Measurements from ENCODE around the gene PIP5K1B.

PIP5K1B gene

DNA sequence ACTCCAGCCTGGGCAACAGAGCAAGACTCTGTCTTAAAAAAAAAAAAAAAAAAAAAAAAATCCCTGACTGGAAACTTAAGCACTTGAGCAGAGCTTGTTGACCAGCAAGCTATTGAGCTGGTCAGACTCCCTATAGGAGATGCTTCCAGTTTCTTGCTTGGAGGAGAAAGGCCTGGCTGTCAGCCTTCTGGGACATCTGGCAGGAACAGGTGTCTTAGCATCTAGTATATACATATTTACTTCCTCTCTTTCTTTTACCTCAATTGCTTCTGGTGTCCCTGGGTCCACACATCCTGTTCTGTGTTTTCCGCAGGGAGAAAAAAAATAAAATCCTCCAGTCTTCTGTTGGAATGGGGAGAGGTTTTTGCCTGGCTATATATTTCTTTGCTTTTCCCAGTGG lies 248.7 kb downstream of the PIP5K1B start:
- peaks cover 0 to 4% of the 10 kb centered on the region in 2 donors for H3K9me3 ChIP-seq (replicated peaks in 1 of 2; ENCODE audit: control insufficient read depth in 2 of 2, insufficient read depth in 1 of 2, low read depth in 1 of 2, low read length in 2 of 2)
- H4K91ac ChIP-seq (ENCODE audit: low read depth, low read length, poor library complexity): no peak overlapping the region
- no peaks in the 10 kb centered on the region for H3K4me1 ChIP-seq (ENCODE audit: control insufficient read depth in 2 of 2, insufficient read depth in 1 of 2, low read depth in 1 of 2, low read length in 2 of 2)
- H3K27me3 ChIP-seq (ENCODE audit: control insufficient read depth in 3 of 3, insufficient read depth in 3 of 3, low read depth in 1 of 3, low read length in 3 of 3): no peaks in the 10 kb centered on the region
- H2AK5ac ChIP-seq (ENCODE audit: low read depth, low read length): no peak overlapping the region
- H3K9ac ChIP-seq (ENCODE audit: low read depth, low read length, poor library complexity): no peak overlapping the region
- no peak overlapping the region for H2BK15ac ChIP-seq (ENCODE audit: low read length)
- peaks cover 0 to 75% of the 10 kb centered on the region in 2 donors for H3K36me3 ChIP-seq (replicated peaks in 1 of 2; ENCODE audit: control insufficient read depth in 2 of 2, insufficient read depth in 2 of 2, low read length in 2 of 2)
- H3K27ac ChIP-seq (replicated peaks; ENCODE audit: low read length): no peak overlapping the region
- no peak for DNase-seq (ENCODE audit: low spot score)
- H3K79me1 ChIP-seq (ENCODE audit: low read depth, low read length): no peaks in the 10 kb centered on the region
- H2BK5ac ChIP-seq (ENCODE audit: low read length): no peak overlapping the region
- no peak overlapping the region for H3K14ac ChIP-seq (ENCODE audit: low read length)
- H3K18ac ChIP-seq (ENCODE audit: low read length): no peak overlapping the region
- no peak overlapping the region for H2AFZ ChIP-seq (ENCODE audit: low read length)
- no peak overlapping the region for H3K4me3 ChIP-seq (ENCODE audit: low read length in 2 of 2)
- no peak overlapping the region for H4K8ac ChIP-seq (ENCODE audit: low read depth, low read length)
- no peak overlapping the region for H3K23ac ChIP-seq (ENCODE audit: low read depth, low read length, poor library complexity)
- no peak overlapping the region for H3K4me2 ChIP-seq (ENCODE audit: insufficient read depth, low read length, poor library complexity, severe bottlenecking)
- H2BK12ac ChIP-seq (ENCODE audit: low read length): no peak overlapping the region
- WGBS, 2 donors (ENCODE audit: extremely low coverage in 2 of 2, insufficient read length in 2 of 2, insufficient replicate concordance in 1 of 2): no CpG with 5 or more reads among the region's 1 CpG
- H3K4ac ChIP-seq (ENCODE audit: low read length): no peak overlapping the region
- H2BK120ac ChIP-seq (ENCODE audit: low read depth, low read length): no peak overlapping the region

GRCh38 chr9:68955330-68955729 lies 250.3 kb downstream of the PIP5K1B start:
- Histone ChIP-seq H3K27ac (replicated peaks; ENCODE audit: low read length) (no peak overlapping the region), H2BK12ac (ENCODE audit: low read length) (no peak overlapping the region), H2BK5ac (ENCODE audit: low read length) (no peak overlapping the region), H3K9ac (ENCODE audit: low read depth, low read length, poor library complexity) (no peak overlapping the region), H3K18ac (ENCODE audit: low read length) (no peak overlapping the region), H4K8ac (ENCODE audit: low read depth, low read length) (no peak overlapping the region), H3K4me1 (ENCODE audit: control insufficient read depth in 2 of 2, insufficient read depth in 1 of 2, low read depth in 1 of 2, low read length in 2 of 2) (no peaks in the 10 kb centered on the region), H3K9me3 (replicated peaks in 1 of 2; ENCODE audit: control insufficient read depth in 2 of 2, insufficient read depth in 1 of 2, low read depth in 1 of 2, low read length in 2 of 2) (peaks cover 0 to 16% of the 10 kb centered on the region in 2 donors), H4K91ac (ENCODE audit: low read depth, low read length, poor library complexity) (no peak overlapping the region), H3K4me3 (ENCODE audit: low read length in 2 of 2) (no peak overlapping the region), H3K23ac (ENCODE audit: low read depth, low read length, poor library complexity) (no peak overlapping the region), H3K27me3 (ENCODE audit: control insufficient read depth in 3 of 3, insufficient read depth in 3 of 3, low read depth in 1 of 3, low read length in 3 of 3) (no peaks in the 10 kb centered on the region), H2AK5ac (ENCODE audit: low read depth, low read length) (no peak overlapping the region), H2BK120ac (ENCODE audit: low read depth, low read length) (no peak overlapping the region), H3K4me2 (ENCODE audit: insufficient read depth, low read length, poor library complexity, severe bottlenecking) (no peak overlapping the region), H2BK15ac (ENCODE audit: low read length) (no peak overlapping the region), H3K36me3 (replicated peaks in 1 of 2; ENCODE audit: control insufficient read depth in 2 of 2, insufficient read depth in 2 of 2, low read length in 2 of 2) (peaks cover 0 to 62% of the 10 kb centered on the region in 2 donors), H3K4ac (ENCODE audit: low read length) (no peak overlapping the region), H2AFZ (ENCODE audit: low read length) (no peak overlapping the region), H3K14ac (ENCODE audit: low read length) (no peak overlapping the region), H3K79me1 (ENCODE audit: low read depth, low read length) (no peaks in the 10 kb centered on the region)
- no CpG with 5 or more reads among the region's 4 CpGs for WGBS, 2 donors (ENCODE audit: extremely low coverage in 2 of 2, insufficient read length in 2 of 2, insufficient replicate concordance in 1 of 2)
- DNase-seq (ENCODE audit: low spot score): no peak

DNA sequence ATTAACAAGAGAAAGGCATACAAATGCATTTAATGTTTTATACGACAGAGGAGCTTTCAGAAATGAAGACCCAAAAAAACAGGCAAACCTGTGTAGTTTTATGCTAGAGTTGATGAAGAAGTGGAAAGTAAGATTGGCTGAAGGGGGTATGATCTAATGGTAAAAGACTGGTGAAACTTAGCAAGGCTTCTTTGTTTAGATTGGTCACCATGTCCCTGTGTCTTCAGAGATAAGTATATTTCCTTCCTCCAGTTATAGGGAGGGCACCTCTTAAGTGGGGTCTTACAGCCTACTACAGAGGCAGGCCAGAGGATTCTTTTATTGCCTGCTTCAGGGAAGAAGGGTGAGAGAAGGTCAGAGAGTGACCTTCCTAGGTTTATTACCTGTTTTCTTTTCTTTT lies 252.4 kb downstream of the PIP5K1B start:
- no CpG with 5 or more reads among the region's 1 CpG for WGBS, 2 donors (ENCODE audit: extremely low coverage in 2 of 2, insufficient read length in 2 of 2, insufficient replicate concordance in 1 of 2)
- no peak overlapping the region for H3K27ac ChIP-seq (replicated peaks; ENCODE audit: low read length)
- H2AFZ ChIP-seq (ENCODE audit: low read length): no peak overlapping the region
- H2BK15ac ChIP-seq (ENCODE audit: low read length): no peak overlapping the region
- H2BK5ac ChIP-seq (ENCODE audit: low read length): no peak overlapping the region
- H3K4ac ChIP-seq (ENCODE audit: low read length): no peak overlapping the region
- no peak overlapping the region for H2BK120ac ChIP-seq (ENCODE audit: low read depth, low read length)
- no peak overlapping the region for H3K18ac ChIP-seq (ENCODE audit: low read length)
- H3K4me1 ChIP-seq (ENCODE audit: control insufficient read depth in 2 of 2, insufficient read depth in 1 of 2, low read depth in 1 of 2, low read length in 2 of 2): no peaks in the 10 kb centered on the region
- no peaks in the 10 kb centered on the region for H3K27me3 ChIP-seq (ENCODE audit: control insufficient read depth in 3 of 3, insufficient read depth in 3 of 3, low read depth in 1 of 3, low read length in 3 of 3)
- H2BK12ac ChIP-seq (ENCODE audit: low read length): no peak overlapping the region
- no peak overlapping the region for H3K9ac ChIP-seq (ENCODE audit: low read depth, low read length, poor library complexity)
- no peak overlapping the region for H3K4me2 ChIP-seq (ENCODE audit: insufficient read depth, low read length, poor library complexity, severe bottlenecking)
- no peak overlapping the region for H3K14ac ChIP-seq (ENCODE audit: low read length)
- no peak for DNase-seq (ENCODE audit: low spot score)
- no peak overlapping the region for H2AK5ac ChIP-seq (ENCODE audit: low read depth, low read length)
- H3K36me3 ChIP-seq (replicated peaks in 1 of 2; ENCODE audit: control insufficient read depth in 2 of 2, insufficient read depth in 2 of 2, low read length in 2 of 2): peaks cover 0 to 61% of the 10 kb centered on the region in 2 donors
- no peak overlapping the region for H4K8ac ChIP-seq (ENCODE audit: low read depth, low read length)
- H3K23ac ChIP-seq (ENCODE audit: low read depth, low read length, poor library complexity): no peak overlapping the region
- no peaks in the 10 kb centered on the region for H3K79me1 ChIP-seq (ENCODE audit: low read depth, low read length)
- H3K4me3 ChIP-seq (ENCODE audit: low read length in 2 of 2): no peak overlapping the region
- no peak overlapping the region for H4K91ac ChIP-seq (ENCODE audit: low read depth, low read length, poor library complexity)
- H3K9me3 ChIP-seq (replicated peaks in 1 of 2; ENCODE audit: control insufficient read depth in 2 of 2, insufficient read depth in 1 of 2, low read depth in 1 of 2, low read length in 2 of 2): peaks cover 0 to 16% of the 10 kb centered on the region in 2 donors

GRCh38 chr9:68961587-68961986 lies 256.5 kb downstream of the PIP5K1B start:
- Histone ChIP-seq H3K14ac (ENCODE audit: low read length) (no peak overlapping the region), H3K4me1 (ENCODE audit: control insufficient read depth in 2 of 2, insufficient read depth in 1 of 2, low read depth in 1 of 2, low read length in 2 of 2) (no peaks in the 10 kb centered on the region), H3K9ac (ENCODE audit: low read depth, low read length, poor library complexity) (no peak overlapping the region), H3K4ac (ENCODE audit: low read length) (no peak overlapping the region), H3K27me3 (ENCODE audit: control insufficient read depth in 3 of 3, insufficient read depth in 3 of 3, low read depth in 1 of 3, low read length in 3 of 3) (no peaks in the 10 kb centered on the region), H3K9me3 (replicated peaks in 1 of 2; ENCODE audit: control insufficient read depth in 2 of 2, insufficient read depth in 1 of 2, low read depth in 1 of 2, low read length in 2 of 2) (peaks cover 0 to 16% of the 10 kb centered on the region in 2 donors), H3K4me2 (ENCODE audit: insufficient read depth, low read length, poor library complexity, severe bottlenecking) (no peak overlapping the region), H3K18ac (ENCODE audit: low read length) (no peak overlapping the region), H2BK15ac (ENCODE audit: low read length) (no peak overlapping the region), H2AK5ac (ENCODE audit: low read depth, low read length) (no peak overlapping the region), H3K79me1 (ENCODE audit: low read depth, low read length) (no peaks in the 10 kb centered on the region), H3K36me3 (replicated peaks in 1 of 2; ENCODE audit: control insufficient read depth in 2 of 2, insufficient read depth in 2 of 2, low read length in 2 of 2) (peaks cover 0 to 66% of the 10 kb centered on the region in 2 donors), H3K27ac (replicated peaks; ENCODE audit: low read length) (no peak overlapping the region), H4K8ac (ENCODE audit: low read depth, low read length) (no peak overlapping the region), H4K91ac (ENCODE audit: low read depth, low read length, poor library complexity) (no peak overlapping the region), H2AFZ (ENCODE audit: low read length) (no peak overlapping the region), H2BK5ac (ENCODE audit: low read length) (no peak overlapping the region), H2BK12ac (ENCODE audit: low read length) (no peak overlapping the region), H3K4me3 (ENCODE audit: low read length in 2 of 2) (no peak overlapping the region), H2BK120ac (ENCODE audit: low read depth, low read length) (no peak overlapping the region), H3K23ac (ENCODE audit: low read depth, low read length, poor library complexity) (no peak overlapping the region)
- DNase-seq (ENCODE audit: low spot score): no peak
- no CpG with 5 or more reads among the region's 4 CpGs for WGBS, 2 donors (ENCODE audit: extremely low coverage in 2 of 2, insufficient read length in 2 of 2, insufficient replicate concordance in 1 of 2)
